Upper lobe of left lung (tissue), 6 donors: ENCODE measurements around the gene NKD2. TPM values are rescaled to one million over a fixed set of nuclear protein-coding genes. Genes with fewer than 3 reads are reported as not detected.
A peak's percentile ranks its signal among the peaks of the same experiment; 100 is the strongest.
"Not testable (repeated sequence)": the region's sequence is repeated elsewhere in the genome, so short reads cannot be mapped to it uniquely, and the experiment has no call there.

ENCODE experiments used
- ATAC-seq, 2 donors: fragments of 200-7000 bp; cut with Tn5 transposase; one replicate each; pipeline ENCODE4 v1.9.1; 2022; ENCODE audit warnings: mild to moderate bottlenecking in 2 of 2, moderate library complexity in 2 of 2; ENCODE audit not compliant: low FRiP score in 2 of 2
- DNase-seq, 2 donors: peaks; one replicate each; pipeline ENCODE4 v3.0.0-alpha.2; 2019 to 2020
- H3K27ac ChIP-seq, 4 donors: fragments of 200-600 bp; sonication (generic); one replicate each; pipeline ENCODE4 v1.5.1; 2016 to 2019
- H3K27me3 ChIP-seq, 4 donors: fragments of 200-600 bp; sonication (generic); one replicate each; pipeline ENCODE4 v1.5.1; 2017 to 2019
- H3K36me3 ChIP-seq, 4 donors: fragments of 200-600 bp; sonication (generic); one replicate each; pipeline ENCODE4 v1.5.1; 2016 to 2019
- H3K4me1 ChIP-seq, 4 donors: fragments of 200-600 bp; sonication (generic); one replicate each; pipeline ENCODE4 v1.5.1; 2018 to 2019
- H3K4me3 ChIP-seq, 4 donors: fragments of 200-600 bp; sonication (generic); one replicate each; pipeline ENCODE4 v1.5.1; 2017 to 2019; ENCODE audit warnings: mild to moderate bottlenecking in 2 of 4, moderate library complexity in 1 of 4
- H3K9me3 ChIP-seq, 4 donors: fragments of 200-600 bp; sonication (generic); one replicate each; pipeline ENCODE4 v1.5.1; 2018 to 2019
- EP300 ChIP-seq, 4 donors: sonication (generic); formaldehyde crosslinking; IDR thresholded peaks; one replicate each; pipeline ENCODE4 v1.5.1; 2017; ENCODE audit warnings: antibody characterized with exemption in 4 of 4, control low read depth in 2 of 4
- POLR2A ChIP-seq, 4 donors: fragments of 450-650 bp; IDR thresholded peaks; one replicate each; pipeline ENCODE4 v1.5.1; 2016 to 2017; ENCODE audit warnings: antibody characterized with exemption in 4 of 4, mild to moderate bottlenecking in 2 of 4
- POLR2AphosphoS5 ChIP-seq, 2 donors: sonication (generic); formaldehyde crosslinking; IDR thresholded peaks; one replicate each; pipeline ENCODE4 v1.5.1; 2017; ENCODE audit warnings: antibody characterized with exemption in 2 of 2
- WGBS, 2 donors: methylation state at CpG; one replicate each; pipeline ENCODE4 v1.1.5; 2017 to 2018; 5-methylcytosine and 5-hydroxymethylcytosine counted together
- total RNA-seq, 6 donors: library from RNA; depleted of rRNA in 4 of 6; stranded (reverse); fragments of >200 nt in 4 of 6; gene quantifications; one replicate each; pipeline versions ENCODE4 v1.1.0 to v1.2.1, GENCODE V29; 2016 to 2021
- TF ChIP-seq, protein P1 (sequence below), 6 experiments: fragments of 450-650 bp in 4 of 6; fragments of 200-600 bp in 2 of 6; sonication (generic) in 2 of 6; IDR thresholded peaks; one replicate each; pipeline ENCODE4 v1.5.1; 2016 to 2019; ENCODE audit warnings: antibody characterized with exemption in 6 of 6
- donor health status: DM: no; HTN: no; CAD: no; lungs with moderate emphysema.
- donor health status: DM: no; HTN: yes; CAD: no; lungs with severe emphysema.

NKD2 gene
- total RNA-seq, 6 donors from 2014 or later = 8.9 to 126 (median 50.6) TPM

DNA sequence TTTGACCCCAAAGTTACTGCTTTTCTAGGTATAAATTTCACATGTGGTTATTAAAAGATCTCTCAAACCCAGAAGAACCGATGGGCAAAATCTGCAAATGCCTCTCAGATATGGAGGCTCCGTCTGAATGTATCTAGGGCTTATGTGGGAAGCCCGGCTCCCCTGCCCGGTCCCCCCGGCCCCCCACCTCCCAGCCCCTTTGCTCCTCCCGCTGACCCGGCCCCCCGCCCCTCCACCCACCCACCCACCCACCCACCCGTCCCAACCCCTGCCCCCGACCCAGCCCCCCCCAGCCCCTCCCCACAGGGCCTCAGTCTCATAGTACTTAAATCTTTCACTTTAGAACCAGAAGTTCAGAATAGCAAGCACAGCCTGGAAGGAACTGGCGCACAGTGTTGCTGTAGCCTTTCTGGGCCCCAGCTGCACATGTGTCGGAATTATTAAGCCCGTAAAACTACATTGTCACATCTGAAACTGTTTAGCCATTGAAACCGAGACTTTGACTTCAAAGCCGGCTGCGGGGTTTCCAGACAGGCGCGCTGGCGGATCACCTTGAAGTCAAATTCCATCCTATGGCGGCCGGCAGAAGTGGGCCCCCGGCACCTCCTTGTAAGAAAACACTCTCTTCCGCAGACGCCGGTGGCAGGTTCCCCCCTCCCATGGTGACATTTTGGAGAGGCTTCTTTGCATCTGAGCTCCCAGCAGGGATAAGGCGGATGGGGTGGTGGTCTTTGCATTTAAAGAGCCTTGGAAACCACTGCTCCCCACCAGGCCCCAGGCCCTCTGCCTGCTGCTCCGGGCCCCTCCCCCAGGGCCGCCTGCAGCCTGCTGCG lies 12.8 kb downstream of the NKD2 start:
- H3K27ac ChIP-seq = no peak overlapping the region
- no peaks in the 10 kb centered on the region for H3K36me3 ChIP-seq
- H3K27me3 ChIP-seq = no peaks in the 10 kb centered on the region
- DNase-seq = peak in 1 of 2 donors; percentile 62
- no peak for ATAC-seq
- 54 to 68% methylated on average over 23 to 29 of the region's 29 CpGs for WGBS, 2 donors
- TF ChIP-seq, protein P1, sequence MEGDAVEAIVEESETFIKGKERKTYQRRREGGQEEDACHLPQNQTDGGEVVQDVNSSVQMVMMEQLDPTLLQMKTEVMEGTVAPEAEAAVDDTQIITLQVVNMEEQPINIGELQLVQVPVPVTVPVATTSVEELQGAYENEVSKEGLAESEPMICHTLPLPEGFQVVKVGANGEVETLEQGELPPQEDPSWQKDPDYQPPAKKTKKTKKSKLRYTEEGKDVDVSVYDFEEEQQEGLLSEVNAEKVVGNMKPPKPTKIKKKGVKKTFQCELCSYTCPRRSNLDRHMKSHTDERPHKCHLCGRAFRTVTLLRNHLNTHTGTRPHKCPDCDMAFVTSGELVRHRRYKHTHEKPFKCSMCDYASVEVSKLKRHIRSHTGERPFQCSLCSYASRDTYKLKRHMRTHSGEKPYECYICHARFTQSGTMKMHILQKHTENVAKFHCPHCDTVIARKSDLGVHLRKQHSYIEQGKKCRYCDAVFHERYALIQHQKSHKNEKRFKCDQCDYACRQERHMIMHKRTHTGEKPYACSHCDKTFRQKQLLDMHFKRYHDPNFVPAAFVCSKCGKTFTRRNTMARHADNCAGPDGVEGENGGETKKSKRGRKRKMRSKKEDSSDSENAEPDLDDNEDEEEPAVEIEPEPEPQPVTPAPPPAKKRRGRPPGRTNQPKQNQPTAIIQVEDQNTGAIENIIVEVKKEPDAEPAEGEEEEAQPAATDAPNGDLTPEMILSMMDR (IDR thresholded peaks at IDR 0.05) = no peak
- TF ChIP-seq EP300 (IDR thresholded peaks at IDR 0.05) (no peak), POLR2A (IDR thresholded peaks at IDR 0.05) (no peak), POLR2AphosphoS5 (IDR thresholded peaks at IDR 0.05) (no peak)
- no peaks in the 10 kb centered on the region for H3K4me1 ChIP-seq
- H3K9me3 ChIP-seq = no peaks in the 10 kb centered on the region
- no peak overlapping the region for H3K4me3 ChIP-seq

DNA sequence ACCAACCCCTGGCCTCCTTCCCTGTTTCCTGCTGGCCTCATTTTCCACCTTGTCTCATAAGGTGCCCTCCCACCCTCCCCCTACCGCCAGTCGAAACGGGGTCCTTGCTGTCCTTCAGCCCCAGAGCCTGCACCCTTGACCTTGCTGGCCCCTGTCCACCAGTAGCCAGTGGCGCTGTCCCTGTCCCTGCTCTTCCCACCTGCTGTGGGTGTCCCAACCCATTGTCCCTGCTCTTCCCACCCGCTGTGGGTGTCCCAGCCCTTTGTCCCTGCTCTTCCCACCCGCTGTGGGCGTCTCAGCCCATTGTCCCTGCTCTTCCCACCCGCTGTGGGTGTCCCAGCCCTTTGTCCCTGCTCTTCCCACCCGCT lies 13.4 kb downstream of the NKD2 start:
- WGBS, 2 donors = 53 to 68% methylated on average over 4 to 7 of the region's 9 CpGs
- ATAC-seq, H3K4me3 ChIP-seq, H3K9me3 ChIP-seq, H3K36me3 ChIP-seq, H3K27me3 ChIP-seq, H3K4me1 ChIP-seq, H3K27ac ChIP-seq, DNase-seq: not testable (repeated sequence)

- Histone ChIP-seq H3K27me3 (no peaks in the 10 kb centered on the region), H3K36me3 (no peaks in the 10 kb centered on the region), H3K4me3 (no peak overlapping the region), H3K27ac (no peak overlapping the region), H3K9me3 (no peaks in the 10 kb centered on the region), H3K4me1 (no peaks in the 10 kb centered on the region)
- ATAC-seq (peak; percentile 48 to 64), DNase-seq (peak in 1 of 2 donors; percentile 50)
- 79 to 84% methylated on average over 24 to 29 of the region's 29 CpGs for WGBS, 2 donors
- TF ChIP-seq EP300 (IDR thresholded peaks at IDR 0.05) = no peak
- TF ChIP-seq, protein P1 (IDR thresholded peaks at IDR 0.05) = no peak
- TF ChIP-seq POLR2AphosphoS5 (IDR thresholded peaks at IDR 0.05) = no peak
- TF ChIP-seq POLR2A (IDR thresholded peaks at IDR 0.05) = no peak
These were observed 18.4 kb downstream of the NKD2 start for GRCh38 chr5:1026700-1027621.

GRCh38 chr5:1027631-1028441 lies 19.2 kb downstream of the NKD2 start:
- peak; percentile 12 to 13 for ATAC-seq
- no peaks in the 10 kb centered on the region for H3K9me3 ChIP-seq

More at GRCh38 chr5:1027631-1028441, 19.2 kb downstream of the NKD2 start:
- peak in 1 of 2 donors; percentile 68 for DNase-seq
- no peak overlapping the region for H3K4me3 ChIP-seq
- H3K4me1 ChIP-seq = no peaks in the 10 kb centered on the region
- WGBS, 2 donors = 89 to 90% methylated on average over 13 to 37 of the region's 40 CpGs
- peak overlapping the region in 1 of 4 donors; percentile 5 for H3K27ac ChIP-seq
- no peaks in the 10 kb centered on the region for H3K36me3 ChIP-seq
- H3K27me3 ChIP-seq = no peaks in the 10 kb centered on the region
- TF ChIP-seq POLR2AphosphoS5 (IDR thresholded peaks at IDR 0.05) = no peak
- TF ChIP-seq POLR2A (IDR thresholded peaks at IDR 0.05) = no peak
- no peak for TF ChIP-seq EP300 (IDR thresholded peaks at IDR 0.05)
- TF ChIP-seq, protein P1 (IDR thresholded peaks at IDR 0.05) = no peak
